ENCODE measurements around the gene TCEA2. TPM values are rescaled to one million over a fixed set of nuclear protein-coding genes. Genes with fewer than 3 reads are reported as not detected.
A peak's percentile ranks its signal among the peaks of the same experiment; 100 is the strongest.

Gene TCEA2
- total and polyA plus RNA-seq, 9 of the 15 experiments (the other 6 are each of a cell fraction or from before 2014, with no cell fraction given), result 1.4 to 28.7 (median 5.4) TPM

GRCh38 chr20:64062596-64063388 lies at the start of gene TCEA2 (continued):
- TF ChIP-seq TEAD4 (IDR thresholded peaks at IDR 0.05; ENCODE audit: low read length), result no peak
- no peak for TF ChIP-seq TEAD4 (CRISPR knock-in tag; IDR thresholded peaks at IDR 0.05; ENCODE audit: borderline replicate concordance)
- no peak for TF ChIP-seq E2F8 (IDR thresholded peaks at IDR 0.05; ENCODE audit: low read depth, partially characterized antibody)
- TF ChIP-seq RAD51 (IDR thresholded peaks at IDR 0.05; ENCODE audit: borderline replicate concordance, low read depth), result no peak
- no peak for TF ChIP-seq MTA2 (IDR thresholded peaks at IDR 0.05; ENCODE audit: low read depth)
- TF ChIP-seq ZNF830 (CRISPR knock-in tag; IDR thresholded peaks at IDR 0.05), result no peak
- TF ChIP-seq MCM7 (IDR thresholded peaks at IDR 0.05), result no peak
- no peak for TF ChIP-seq NR3C1 (CRISPR knock-in tag; IDR thresholded peaks at IDR 0.05)
- TF ChIP-seq NRF1 (conservative IDR thresholded peaks at IDR 0.05 in 1 of 2, IDR thresholded peaks at IDR 0.05 in 1 of 2), result peak; percentile 73 to 80; a peak in 3 of 4 replicates
- no peak for TF ChIP-seq PYGO2 (tag; IDR thresholded peaks at IDR 0.05)
- no peak for TF ChIP-seq FOXK2 (conservative IDR thresholded peaks at IDR 0.05 in 1 of 2, IDR thresholded peaks at IDR 0.05 in 1 of 2; ENCODE audit: low read depth in 2 of 2)
- TF ChIP-seq MAX (CRISPR knock-in tag; IDR thresholded peaks at IDR 0.05), result peak; percentile 85
- no peak for TF ChIP-seq CTCF (IDR thresholded peaks at IDR 0.05 in 2 of 3, conservative IDR thresholded peaks at IDR 0.05 in 1 of 3; ENCODE audit: insufficient read depth in 2 of 3, low read depth in 1 of 3, low read length in 3 of 3)
- no peak for TF ChIP-seq ZNF699 (CRISPR knock-in tag; IDR thresholded peaks at IDR 0.05; ENCODE audit: insufficient replicate concordance)
- no peak for TF ChIP-seq ZSCAN32 (CRISPR knock-in tag; IDR thresholded peaks at IDR 0.05)
- no peak for TF ChIP-seq ZNF121 (CRISPR knock-in tag; conservative IDR thresholded peaks at IDR 0.05)
- no peak for TF ChIP-seq CBFA2T2 (conservative IDR thresholded peaks at IDR 0.05)
- TF ChIP-seq ZNF644 (tag; IDR thresholded peaks at IDR 0.05; ENCODE audit: low read depth), result peak; percentile 99
- TF ChIP-seq SLC30A9 (CRISPR knock-in tag; IDR thresholded peaks at IDR 0.05), result no peak
- TF ChIP-seq ZHX1 (conservative IDR thresholded peaks at IDR 0.05; ENCODE audit: low read length), result peak; percentile 53; the same call in 1 of the 2 replicates
- no peak for TF ChIP-seq STAG1 (CRISPR knock-in tag; IDR thresholded peaks at IDR 0.05; ENCODE audit: borderline replicate concordance)
